HT-29 (cell line): Measurements from ENCODE around the gene SCFD1. TPM values are rescaled to one million over a fixed set of nuclear protein-coding genes. Genes with fewer than 3 reads are reported as not detected.
A peak's percentile ranks its signal among the peaks of the same experiment; 100 is the strongest.

Experiments used
- DNase-seq: peaks from one replicate; pipeline ENCODE4 v3.0.0-alpha.2; 2015; ENCODE audit warnings: low spot score
- total RNA-seq: library from RNA; depleted of rRNA; stranded (reverse); fragments of >200 nt; shearing (Covaris generic); gene quantifications from 2 replicates; pipeline ENCODE4 v1.2.3, GENCODE V29; 2014; rRNA removed

Gene SCFD1
- total RNA-seq, 1 experiment from 2014 or later: 30.6 TPM

- DNase-seq: no peak
Measured at GRCh38 chr14:30754778-30755177, 132.7 kb downstream of the SCFD1 start.

- peak; percentile 2 for DNase-seq
Measured at GRCh38 chr14:30756594-30756993, 134.5 kb downstream of the SCFD1 start.

GRCh38 chr14:30757082-30757481 lies 135.0 kb downstream of the SCFD1 start:
- DNase-seq: no peak

- DNase-seq: no peak
Measured at GRCh38 chr14:30759172-30760125, 137.3 kb downstream of the SCFD1 start.

- DNase-seq: no peak
Measured at GRCh38 chr14:30763891-30764290, 141.8 kb downstream of the SCFD1 start.

GRCh38 chr14:30767624-30768023 lies 145.5 kb downstream of the SCFD1 start:
- no peak for DNase-seq

GRCh38 chr14:30768791-30769190 lies 146.7 kb downstream of the SCFD1 start:
- DNase-seq: no peak

GRCh38 chr14:30770376-30770775 lies 148.3 kb downstream of the SCFD1 start:
- no peak for DNase-seq

GRCh38 chr14:30771595-30771994 lies 149.5 kb downstream of the SCFD1 start:
- no peak for DNase-seq

GRCh38 chr14:30779210-30779609 lies 157.1 kb downstream of the SCFD1 start:
- no peak for DNase-seq

Other genes starting within 250 kb of the SCFD1 start
- gene G2E3, start 63.2 kb upstream of the SCFD1 start, total RNA-seq: 3.7 and 6.0 TPM in 2 replicates